SU-DHL-6 (cell line): ENCODE measurements around the gene KLB.

Source experiments
- H2AFZ ChIP-seq: fragments of 200-600 bp; sonication (generic); 2 replicates; pipeline ENCODE4 v1.6.1; 2014; ENCODE audit warnings: low read depth, mild to moderate bottlenecking, moderate library complexity, mixed read lengths, antibody characterized with exemption, low read length; ENCODE audit not compliant: severe bottlenecking
- H3F3A ChIP-seq: fragments of 200-600 bp; shearing (Covaris generic); 2 replicates; pipeline ENCODE4 v1.6.0; 2016; ENCODE audit warnings: antibody characterized with exemption, mild to moderate bottlenecking; ENCODE audit not compliant: insufficient read depth
- H3K27ac ChIP-seq: fragments of 200-600 bp; sonication (generic); 2 replicates; pipeline ENCODE4 v1.5.1; 2016; ENCODE audit warnings: low read depth, mild to moderate bottlenecking, low read length, moderate library complexity, mixed read lengths
- H3K27me3 ChIP-seq: fragments of 200-600 bp; sonication (generic), shearing (Covaris generic); 2 replicates; pipeline ENCODE4 v1.6.0; 2014; ENCODE audit warnings: mild to moderate bottlenecking, low read length
- H3K36me3 ChIP-seq: fragments of 200-600 bp; sonication (generic); 2 replicates; pipeline ENCODE4 v1.6.1; 2014; ENCODE audit warnings: mild to moderate bottlenecking, low read length, mixed read lengths
- H3K4me2 ChIP-seq: fragments of 300-600, 200-600 bp; shearing (Covaris generic), sonication (generic); 2 replicates; pipeline ENCODE4 v1.6.0; 2014; ENCODE audit warnings: low read length, low read depth, mild to moderate bottlenecking; ENCODE audit not compliant: poor library complexity, severe bottlenecking
- H3K4me3 ChIP-seq: fragments of 200-600 bp; sonication (generic); 2 replicates; pipeline ENCODE4 v1.5.1; 2014; ENCODE audit warnings: antibody characterized with exemption, low read length, mild to moderate bottlenecking, mixed read lengths; ENCODE audit not compliant: insufficient read depth, poor library complexity, severe bottlenecking
- H3K79me2 ChIP-seq: fragments of 200-600 bp; sonication (generic); 2 replicates; pipeline ENCODE4 v1.6.1; 2014; ENCODE audit warnings: mild to moderate bottlenecking, low read length, moderate library complexity; ENCODE audit not compliant: insufficient read depth
- H3K9ac ChIP-seq: fragments of 200-600 bp; sonication (generic); 2 replicates; pipeline ENCODE4 v1.7.0; 2014; ENCODE audit warnings: mild to moderate bottlenecking, low read length
- H3K9me2 ChIP-seq: fragments of 200-600 bp; sonication (generic); replicated peaks from 2 replicates; pipeline ENCODE4 v1.6.1; 2014; ENCODE audit warnings: low read length; ENCODE audit not compliant: insufficient read depth
- H3K9me3 ChIP-seq: fragments of 200-600 bp; sonication (generic); 2 replicates; pipeline ENCODE4 v1.6.1; 2014; ENCODE audit warnings: low read length, mixed read lengths; ENCODE audit not compliant: insufficient read depth
- H4K20me1 ChIP-seq: fragments of 200-600 bp; sonication (generic); 2 replicates; pipeline ENCODE4 v1.6.1; 2014; ENCODE audit warnings: low read depth, mild to moderate bottlenecking, antibody characterized with exemption, low read length, moderate library complexity, mixed read lengths
- EZH2phosphoT487 ChIP-seq: fragments of 200-600 bp; sonication (generic), shearing (Covaris generic); conservative IDR thresholded peaks from 2 replicates; pipeline ENCODE4 v1.6.1; 2018; ENCODE audit warnings: mild to moderate bottlenecking, antibody characterized with exemption, low read length, moderate library complexity, mixed read lengths
- TF ChIP-seq, protein P1 (sequence below): fragments of 200-600 bp; sonication (generic); IDR thresholded peaks from one replicate; pipeline ENCODE4 v1.5.1; 2017; ENCODE audit warnings: antibody characterized with exemption, mild to moderate bottlenecking, low read length, moderate library complexity; ENCODE audit not compliant: insufficient read depth, poor library complexity, severe bottlenecking

KLB gene

GRCh38 chr4:39458505-39459300 is 52.0 kb downstream of the KLB start, which contains the start of the genes LIAS and RPL9:
Gene LIAS, plus strand, starts transcription at chr4:39459056. Its CDS starts 62 bp downstream, at chr4:39459118.
Gene RPL9, minus strand, starts transcription at chr4:39458922. Its CDS starts 483 bp downstream, at chr4:39458439.
- Histone ChIP-seq H3K9me2 (no peaks in the 10 kb centered on the region), H3K4me2 (peak within 1 kb of the TSS; percentile 99), H3K4me3 (peak within 1 kb of the TSS; percentile 78), H3K9ac (peak within 1 kb of the TSS; percentile 87), H3K27me3 (no peaks in the 10 kb centered on the region), H3K36me3 (peaks cover 46% of the 10 kb centered on the region), H4K20me1 (peaks cover 22% of the 10 kb centered on the region), H3K9me3 (no peaks in the 10 kb centered on the region), H3F3A (peaks cover 53% of the 10 kb centered on the region), H2AFZ (peak within 1 kb of the TSS; percentile 55), H3K79me2 (peaks cover 24% of the 10 kb centered on the region), H3K27ac (peak within 1 kb of the TSS; percentile 73)
- TF ChIP-seq, protein P1, sequence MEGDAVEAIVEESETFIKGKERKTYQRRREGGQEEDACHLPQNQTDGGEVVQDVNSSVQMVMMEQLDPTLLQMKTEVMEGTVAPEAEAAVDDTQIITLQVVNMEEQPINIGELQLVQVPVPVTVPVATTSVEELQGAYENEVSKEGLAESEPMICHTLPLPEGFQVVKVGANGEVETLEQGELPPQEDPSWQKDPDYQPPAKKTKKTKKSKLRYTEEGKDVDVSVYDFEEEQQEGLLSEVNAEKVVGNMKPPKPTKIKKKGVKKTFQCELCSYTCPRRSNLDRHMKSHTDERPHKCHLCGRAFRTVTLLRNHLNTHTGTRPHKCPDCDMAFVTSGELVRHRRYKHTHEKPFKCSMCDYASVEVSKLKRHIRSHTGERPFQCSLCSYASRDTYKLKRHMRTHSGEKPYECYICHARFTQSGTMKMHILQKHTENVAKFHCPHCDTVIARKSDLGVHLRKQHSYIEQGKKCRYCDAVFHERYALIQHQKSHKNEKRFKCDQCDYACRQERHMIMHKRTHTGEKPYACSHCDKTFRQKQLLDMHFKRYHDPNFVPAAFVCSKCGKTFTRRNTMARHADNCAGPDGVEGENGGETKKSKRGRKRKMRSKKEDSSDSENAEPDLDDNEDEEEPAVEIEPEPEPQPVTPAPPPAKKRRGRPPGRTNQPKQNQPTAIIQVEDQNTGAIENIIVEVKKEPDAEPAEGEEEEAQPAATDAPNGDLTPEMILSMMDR = no peak

DNA sequence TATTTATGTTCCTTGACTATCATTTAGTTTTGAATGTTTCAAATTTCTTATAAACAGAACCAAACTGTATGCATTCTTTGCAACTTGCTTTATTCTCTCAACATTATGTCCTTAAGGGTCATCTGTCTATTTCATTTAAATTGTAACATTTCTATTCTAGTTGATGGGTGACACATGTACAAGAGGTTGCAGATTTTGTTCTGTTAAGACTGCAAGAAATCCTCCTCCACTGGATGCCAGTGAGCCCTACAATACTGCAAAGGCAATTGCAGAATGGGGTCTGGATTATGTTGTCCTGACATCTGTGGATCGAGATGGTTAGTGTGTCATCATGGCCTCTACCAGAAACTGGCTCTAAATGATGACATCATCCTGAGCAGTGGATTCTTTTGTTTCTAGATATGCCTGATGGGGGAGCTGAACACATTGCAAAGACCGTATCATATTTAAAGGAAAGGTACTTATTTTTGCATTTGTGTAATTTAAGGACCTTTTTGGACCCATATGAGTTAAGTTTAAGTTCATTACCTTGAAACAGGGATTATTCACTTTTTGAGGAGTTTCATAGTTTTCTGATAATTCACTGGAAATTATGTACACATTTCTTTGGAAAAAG is 58.3 kb downstream of the KLB start:
- 0 out of 2 replicates have a peak, but pooled peaks cover 7% of the 10 kb centered on the region for H3K36me3 ChIP-seq
- H3K27ac ChIP-seq = no peak overlapping the region
- no peaks in the 10 kb centered on the region for H4K20me1 ChIP-seq
- TF ChIP-seq, protein P1 = no peak
- TF ChIP-seq EZH2phosphoT487 = no peak
- peaks cover 17% of the 10 kb centered on the region for H3F3A ChIP-seq
- no peak overlapping the region for H2AFZ ChIP-seq
- no peaks in the 10 kb centered on the region for H3K9me3 ChIP-seq
- no peaks in the 10 kb centered on the region for H3K9me2 ChIP-seq
- H3K79me2 ChIP-seq = no peaks in the 10 kb centered on the region; the same call in 1 of the 2 replicates
- H3K27me3 ChIP-seq = no peaks in the 10 kb centered on the region
- H3K9ac ChIP-seq = no peak overlapping the region
- H3K4me2 ChIP-seq = no peak overlapping the region
- H3K4me3 ChIP-seq = no peak overlapping the region

GRCh38 chr4:39466747-39467146 is 60.0 kb downstream of the KLB start:
- H3K4me3 ChIP-seq = no peak overlapping the region
- H3F3A ChIP-seq = peaks cover 13% of the 10 kb centered on the region
- H3K27me3 ChIP-seq = no peaks in the 10 kb centered on the region
- no peak overlapping the region for H3K4me2 ChIP-seq
- H3K27ac ChIP-seq = no peak overlapping the region
- no peaks in the 10 kb centered on the region for H3K9me3 ChIP-seq
- TF ChIP-seq, protein P1 = no peak
- no peak for TF ChIP-seq EZH2phosphoT487
- H2AFZ ChIP-seq = no peak overlapping the region
- H3K79me2 ChIP-seq = no peaks in the 10 kb centered on the region
- H3K9me2 ChIP-seq = no peaks in the 10 kb centered on the region
- no peak overlapping the region for H3K9ac ChIP-seq
- H4K20me1 ChIP-seq = no peaks in the 10 kb centered on the region
- 0 out of 2 replicates have a peak, but pooled peaks cover 8% of the 10 kb centered on the region for H3K36me3 ChIP-seq
